Activated CD8-positive, alpha-beta memory T cell treated with anti-CD3 and anti-CD28 coated beads, Interleukin-2, amount 50 U/mL, for 1 hour (primary cell): ENCODE results near the gene P2RY13.

Experiments used
- DNase-seq: peaks from one replicate; pipeline ENCODE4 v3.0.0-alpha.2; 2020; ENCODE audit errors: extremely low read depth

The P2RY13 gene

DNA sequence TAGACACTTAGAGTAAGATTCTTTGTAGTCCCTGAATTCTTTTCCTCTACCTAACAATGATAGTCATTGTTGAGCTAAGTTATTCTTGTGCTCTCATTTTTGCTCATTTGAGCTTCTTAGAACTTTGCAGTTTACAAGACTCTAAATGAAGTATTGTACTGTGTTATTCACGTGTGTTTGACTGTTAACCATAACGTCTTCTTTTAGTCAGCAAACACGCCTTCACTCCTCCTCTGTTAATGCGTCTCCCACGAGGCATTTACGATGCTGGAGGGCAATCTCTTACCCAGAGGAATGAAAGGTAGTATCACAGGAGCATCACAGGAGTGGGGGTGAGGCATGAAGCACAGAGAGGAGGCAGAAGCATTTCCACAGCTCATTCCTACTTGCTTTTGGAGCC, 36.2 kb downstream of the P2RY13 start:
- no peak for DNase-seq

DNA sequence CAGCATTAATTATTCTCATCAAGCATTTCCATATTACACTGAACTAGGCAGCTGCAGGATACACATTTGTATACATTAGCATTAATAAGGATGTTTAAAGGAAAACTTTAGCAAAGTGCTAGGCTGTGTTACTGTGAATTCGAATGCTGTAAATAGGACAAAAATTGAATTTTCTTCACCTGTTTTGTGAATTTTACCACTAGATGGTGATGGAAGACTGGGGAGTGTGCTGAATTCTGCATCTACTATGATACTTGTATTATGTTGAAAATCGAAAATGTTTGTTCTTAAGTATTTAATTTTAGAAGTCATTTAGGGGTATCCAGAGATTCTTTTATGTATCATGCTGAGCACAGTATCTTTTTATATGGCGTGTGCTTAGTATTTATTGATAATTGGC, 38.7 kb downstream of the P2RY13 start:
- no peak for DNase-seq

DNA sequence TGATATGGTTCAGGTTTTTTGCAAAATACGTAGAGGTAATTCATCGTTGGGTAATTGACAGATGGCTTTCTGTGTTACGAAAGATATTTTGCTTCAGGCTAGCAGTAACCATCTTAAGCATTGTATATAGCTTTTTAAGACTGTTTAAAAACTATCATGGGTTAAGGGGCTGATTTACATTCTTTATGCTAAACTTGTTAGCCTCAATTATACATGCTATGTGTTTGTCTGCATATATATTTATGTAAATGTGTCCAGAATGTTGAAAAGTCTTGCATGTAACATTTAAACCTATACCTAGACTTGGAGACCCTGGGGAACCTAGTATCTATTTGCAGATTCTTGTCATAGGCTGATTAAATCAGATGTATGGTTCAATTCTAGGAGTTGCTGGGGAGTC, 39.9 kb downstream of the P2RY13 start:
- DNase-seq: no peak

DNA sequence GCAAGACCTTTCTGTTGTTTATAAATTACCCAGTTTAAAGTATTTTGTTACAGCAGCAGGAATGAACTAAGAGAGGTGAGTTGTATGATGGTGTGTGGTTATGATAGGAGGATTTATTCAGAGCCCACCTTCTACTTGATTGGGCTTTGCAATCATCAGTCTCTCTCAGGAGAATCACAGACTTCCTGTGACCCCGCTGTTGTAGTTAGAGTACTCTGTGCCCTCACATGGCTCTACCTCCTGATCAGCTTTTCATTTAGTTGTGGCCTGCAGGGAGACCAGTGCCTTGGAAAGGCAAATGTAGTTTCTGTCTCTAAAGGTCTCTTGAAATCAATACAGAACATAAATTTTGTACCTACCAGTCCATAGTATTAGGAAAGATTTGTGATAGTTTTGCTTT, 43.4 kb downstream of the P2RY13 start:
- no peak for DNase-seq

DNA sequence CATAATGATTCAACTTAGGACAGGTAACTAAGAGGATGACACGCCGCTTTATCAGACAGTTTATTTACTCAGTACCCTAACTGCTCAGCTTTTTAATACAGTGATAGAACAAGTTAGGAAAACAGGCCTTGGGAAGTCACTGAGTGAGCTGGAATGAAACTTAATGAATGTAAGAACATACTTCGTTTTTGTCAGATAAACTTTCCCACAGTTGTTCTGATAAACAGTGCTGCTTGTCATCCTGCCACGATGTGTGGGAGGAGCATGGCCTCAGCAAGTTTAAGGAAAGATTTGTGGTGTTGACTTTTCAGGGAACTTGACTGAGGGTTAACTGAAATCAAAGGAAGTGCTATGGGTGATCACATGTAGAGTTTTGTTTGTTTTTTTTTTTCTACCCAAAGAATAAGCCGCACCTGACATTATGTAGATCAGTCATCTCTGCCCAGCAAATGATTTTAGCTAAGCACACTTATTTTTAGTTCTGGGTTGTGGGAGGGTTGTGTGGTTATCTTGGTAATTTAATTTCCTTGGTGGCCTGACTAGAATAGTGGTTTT, 45.4 kb downstream of the P2RY13 start:
- no peak for DNase-seq

DNA sequence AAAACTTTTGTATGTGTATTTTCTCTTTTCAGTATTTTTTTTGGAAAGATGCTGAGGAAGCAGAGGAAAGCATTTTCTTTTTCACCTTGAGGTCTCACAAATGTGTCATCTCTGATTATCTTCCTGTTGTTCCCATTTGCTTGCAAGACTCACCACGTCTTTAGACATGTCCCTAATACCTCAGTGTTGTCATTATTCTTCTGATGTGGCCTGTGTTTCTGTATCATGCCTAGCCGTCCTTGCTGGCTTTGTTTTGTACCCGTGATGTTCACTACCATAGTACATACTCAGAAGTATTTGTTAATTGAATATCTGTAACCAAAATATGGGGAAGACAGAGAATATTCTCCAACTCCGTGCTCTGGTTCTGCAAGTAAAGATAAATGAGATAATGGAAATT, 46.0 kb downstream of the P2RY13 start:
- DNase-seq: no peak

DNA sequence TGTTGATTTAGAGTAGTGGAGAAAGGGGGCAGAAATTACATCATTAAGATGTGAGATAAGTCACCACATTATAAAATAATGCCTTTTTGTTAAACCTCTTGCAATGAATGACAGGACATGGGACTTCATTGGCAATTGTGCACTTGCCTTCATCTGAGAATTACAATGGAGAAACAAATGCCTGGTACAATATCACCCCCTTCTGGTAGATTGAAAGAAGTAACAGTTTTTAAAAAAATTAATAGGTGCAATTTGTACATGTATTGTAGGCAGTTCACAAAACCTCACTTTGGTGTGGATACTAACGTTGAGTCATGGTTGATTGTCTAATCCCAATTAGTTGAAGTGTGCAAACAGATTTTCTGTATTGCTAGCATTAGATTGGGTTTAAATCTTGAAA, 46.4 kb downstream of the P2RY13 start:
- no peak for DNase-seq

DNA sequence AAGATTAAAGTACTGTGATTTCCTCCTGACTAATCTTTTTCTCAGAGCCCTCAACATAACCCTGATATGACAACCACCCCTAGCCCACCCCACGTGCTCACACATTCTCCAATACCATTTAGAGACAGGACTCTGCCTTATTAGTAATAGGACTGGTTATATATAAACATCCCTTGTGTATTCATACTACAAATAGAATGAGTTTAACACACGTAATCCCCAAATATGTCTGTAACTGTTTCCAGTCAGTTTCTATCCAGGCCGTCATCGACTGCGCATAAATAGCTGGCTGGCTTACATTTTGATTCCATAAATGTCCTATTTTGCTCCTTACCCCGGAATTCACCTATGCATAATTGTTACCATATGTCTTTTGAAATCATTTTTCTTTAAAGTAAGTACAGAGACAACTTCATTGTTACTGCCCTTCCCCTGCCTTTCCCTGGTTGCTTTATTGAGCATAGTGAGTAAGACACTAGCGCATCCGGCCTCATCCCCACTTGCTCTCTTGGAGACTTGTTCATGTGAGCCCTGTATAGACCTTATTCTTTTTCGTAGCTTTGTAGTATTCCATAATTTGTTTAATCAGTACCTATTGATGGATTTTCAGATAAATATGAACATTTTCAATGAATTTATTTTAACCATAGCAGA, 47.6 kb downstream of the P2RY13 start:
- DNase-seq: no peak

DNA sequence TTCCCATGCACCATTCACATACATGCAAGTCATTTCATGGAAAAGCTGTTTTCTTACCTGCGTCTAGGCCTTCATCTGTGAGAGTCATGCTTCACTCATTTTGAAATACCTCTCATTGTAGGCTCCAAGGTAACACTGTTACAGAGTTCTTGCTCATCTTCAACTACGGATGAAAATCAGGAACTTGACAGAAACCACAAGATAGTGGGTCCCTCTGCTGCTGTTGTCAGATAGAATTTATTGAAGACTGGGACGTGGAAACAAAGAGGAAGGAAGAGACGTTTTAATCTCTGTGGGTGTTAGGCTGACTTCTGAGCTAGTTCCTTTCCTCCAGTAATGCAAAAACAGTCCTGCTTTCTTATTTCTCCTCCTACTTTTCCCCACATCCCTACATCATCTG, 51.1 kb downstream of the P2RY13 start, which contains the start of gene P2RY14:
P2RY14 (minus strand) TSS at position 313 of the 400 bp plus-strand sequence. CDS start 64,226 bp downstream, outside the sequence.
- DNase-seq: no peak

DNA sequence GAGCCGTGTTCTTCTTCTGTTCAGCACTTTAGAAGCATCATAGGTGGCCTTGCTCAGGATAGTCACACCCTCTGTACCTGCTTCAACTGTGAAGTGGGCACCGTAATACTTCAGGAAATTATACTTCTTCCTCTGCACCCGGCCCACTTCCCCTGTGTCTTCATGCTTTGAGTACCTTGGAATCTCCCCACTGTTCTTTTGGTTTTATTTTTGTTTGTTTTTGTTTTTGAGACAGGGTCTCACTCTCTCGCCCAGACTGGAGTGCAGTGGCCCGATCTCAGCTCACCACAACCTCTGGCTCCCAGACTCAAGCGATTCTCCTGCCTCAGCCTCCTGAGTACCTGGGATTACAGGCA, 52.7 kb downstream of the P2RY13 start:
- no peak for DNase-seq
